Measurements from ENCODE around the gene BSN.

The BSN gene

DNA sequence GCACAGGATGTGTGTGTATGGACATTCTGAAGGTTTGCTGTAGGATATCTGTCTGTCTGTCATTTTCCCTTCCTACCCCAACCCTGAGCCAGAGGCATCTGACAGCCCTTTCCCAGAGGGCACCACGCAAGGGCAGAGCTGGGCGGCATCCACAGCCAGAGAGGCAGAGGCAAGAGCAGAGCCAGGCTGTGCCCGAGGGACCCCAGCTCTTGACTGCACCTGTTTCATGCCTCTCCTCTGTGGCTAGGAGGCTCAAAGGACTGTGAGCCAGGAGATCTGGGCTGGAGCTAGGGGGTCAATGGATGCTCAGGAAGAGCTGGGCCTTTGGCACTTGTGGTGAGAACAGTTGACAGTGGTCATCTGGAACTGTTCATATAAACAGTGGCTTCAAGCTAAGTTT is 115.1 kb downstream of the BSN start:
- Histone ChIP-seq H3K4me3 (ENCODE audit: control insufficient read depth in 1 of 7, extremely low read depth in 1 of 7, insufficient read depth in 4 of 7, low read depth in 2 of 7, low read length in 6 of 7) (no peak overlapping the region), H3K9me3 (ENCODE audit: control extremely low read depth in 1 of 5, control insufficient read depth in 4 of 5, insufficient read depth in 2 of 5, low read depth in 1 of 5, low read length in 4 of 5) (no peaks in the 10 kb centered on the region), H3K36me3 (ENCODE audit: control insufficient read depth in 4 of 4, insufficient read depth in 4 of 4, low read length in 3 of 4) (no peaks in the 10 kb centered on the region), H3K4me1 (ENCODE audit: control extremely low read depth in 1 of 4, control insufficient read depth in 4 of 4, insufficient read depth in 4 of 4, low read length in 3 of 4) (peaks cover 0 to 15% (median 13%) of the 10 kb centered on the region in 4 experiments), H3K27ac (ENCODE audit: insufficient read depth in 1 of 2, low read depth in 1 of 2, low read length in 2 of 2, poor library complexity in 1 of 2, severe bottlenecking in 2 of 2) (no peak overlapping the region), H3K27me3 (replicated peaks in 2 of 5; ENCODE audit: control insufficient read depth in 4 of 5, insufficient read depth in 5 of 5, low read length in 4 of 5) (no peaks in the 10 kb centered on the region)
- WGBS (ENCODE audit: insufficient coverage) = 90% methylated on average over 3 of the region's 3 CpGs
- CTCF ChIA-PET = interaction anchor here (0.7 to 2.0 kb wide), 7 partner anchors 9 to 130 kb away, joined by 3 to 20 read pairs (median 3); no protein-coding TSS in a partner anchor
- DNase-seq = no peak
- POLR2A ChIA-PET = interaction anchor here (0.6 kb wide), 1 partner anchor 165 kb away, joined by 3 read pairs; no protein-coding TSS in a partner anchor

DNA sequence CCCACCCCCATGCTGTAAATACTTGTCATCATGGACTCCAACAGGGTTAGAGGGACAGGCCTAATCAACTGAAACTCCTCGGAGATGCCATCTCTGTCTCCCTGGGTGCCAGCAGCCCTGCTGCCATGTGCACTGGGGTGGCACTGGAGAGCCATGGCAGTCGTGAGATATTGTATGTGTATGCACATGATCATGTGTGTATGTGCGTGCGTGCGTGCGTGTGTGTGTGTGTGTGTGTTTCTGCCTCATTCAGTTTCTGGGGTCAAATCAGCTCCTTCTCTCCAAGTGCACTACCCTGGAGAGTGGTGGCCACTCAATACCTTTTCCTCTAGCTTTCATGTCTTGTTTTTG is 116.6 kb downstream of the BSN start:
- ChIA-PET CTCF (interaction anchor here (0.7 to 3.3 kb wide), 20 partner anchors 9 to 255 kb away, joined by 3 to 80 read pairs (median 4); partner anchors contain the start of genes MST1 and RNF123), POLR2A (interaction anchor here (1.2 kb wide), 1 partner anchor 131 kb away, joined by 5 read pairs; no protein-coding TSS in a partner anchor)
- no peak overlapping the region for H3K27ac ChIP-seq (ENCODE audit: insufficient read depth in 1 of 2, low read depth in 1 of 2, low read length in 2 of 2, poor library complexity in 1 of 2, severe bottlenecking in 2 of 2)
- 75% methylated on average over 1 of the region's 6 CpGs for WGBS (ENCODE audit: insufficient coverage)
- no peak for DNase-seq
- peaks cover 0 to 7% (median 2%) of the 10 kb centered on the region in 4 experiments for H3K36me3 ChIP-seq (ENCODE audit: control insufficient read depth in 4 of 4, insufficient read depth in 4 of 4, low read length in 3 of 4)
- peaks cover 0 to 26% (median 23%) of the 10 kb centered on the region in 4 experiments for H3K4me1 ChIP-seq (ENCODE audit: control extremely low read depth in 1 of 4, control insufficient read depth in 4 of 4, insufficient read depth in 4 of 4, low read length in 3 of 4)
- no peak overlapping the region for H3K4me3 ChIP-seq (ENCODE audit: control insufficient read depth in 1 of 7, extremely low read depth in 1 of 7, insufficient read depth in 4 of 7, low read depth in 2 of 7, low read length in 6 of 7)
- no peaks in the 10 kb centered on the region for H3K9me3 ChIP-seq (ENCODE audit: control extremely low read depth in 1 of 5, control insufficient read depth in 4 of 5, insufficient read depth in 2 of 5, low read depth in 1 of 5, low read length in 4 of 5)
- no peaks in the 10 kb centered on the region for H3K27me3 ChIP-seq (replicated peaks in 2 of 5; ENCODE audit: control insufficient read depth in 4 of 5, insufficient read depth in 5 of 5, low read length in 4 of 5)

DNA sequence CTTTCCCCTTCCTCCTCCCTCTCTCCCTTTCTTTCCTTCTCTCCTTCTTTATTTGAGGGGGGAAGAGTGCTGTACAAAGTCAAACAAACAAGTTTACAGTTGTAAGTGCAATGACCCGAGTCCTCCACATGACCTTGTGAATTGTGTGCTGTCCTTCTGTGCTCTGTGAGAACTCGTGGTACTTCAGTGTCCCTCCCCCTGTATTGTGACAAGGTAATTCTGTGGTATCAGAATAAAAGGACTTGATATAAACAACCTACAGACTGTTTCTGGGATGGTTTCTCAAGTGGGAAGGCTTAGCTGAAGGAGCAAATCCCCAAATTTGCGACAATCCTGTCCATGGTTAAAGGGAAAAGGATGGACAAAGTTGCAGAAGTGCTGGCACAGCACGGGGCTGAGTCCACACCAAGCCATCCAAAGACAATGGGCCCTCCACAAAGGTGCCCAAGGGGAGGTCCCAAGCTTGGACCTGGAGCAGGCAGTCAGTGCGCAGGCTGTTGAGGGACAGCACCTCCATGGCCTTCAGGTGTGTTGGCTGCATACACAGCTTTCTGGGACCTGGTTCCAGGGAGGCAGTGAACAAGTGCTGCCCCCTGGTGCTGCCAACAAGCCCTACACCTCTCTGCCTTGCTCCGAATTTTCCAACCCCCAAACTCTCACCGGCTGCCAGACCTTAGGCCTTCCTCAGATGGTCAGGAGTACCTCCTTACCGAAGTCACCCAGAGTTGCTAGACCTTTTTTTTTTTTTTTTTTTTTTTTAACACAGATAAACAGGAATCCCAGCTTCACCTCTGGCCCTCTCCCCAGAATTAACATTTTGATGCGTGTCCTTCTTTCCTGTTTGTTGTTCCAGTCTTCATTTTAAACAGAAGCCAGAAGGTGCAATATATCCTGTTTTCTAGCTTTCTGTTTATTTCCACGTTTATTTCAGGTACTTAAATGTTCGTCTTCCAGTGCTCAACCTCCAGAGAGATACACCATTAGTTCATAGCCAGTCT is 117.3 kb downstream of the BSN start:
- Histone ChIP-seq H3K27me3 (replicated peaks in 2 of 5; ENCODE audit: control insufficient read depth in 4 of 5, insufficient read depth in 5 of 5, low read length in 4 of 5) (no peaks in the 10 kb centered on the region), H3K4me1 (ENCODE audit: control extremely low read depth in 1 of 4, control insufficient read depth in 4 of 4, insufficient read depth in 4 of 4, low read length in 3 of 4) (peaks cover 0 to 25% (median 23%) of the 10 kb centered on the region in 4 experiments), H3K36me3 (ENCODE audit: control insufficient read depth in 4 of 4, insufficient read depth in 4 of 4, low read length in 3 of 4) (peaks cover 0 to 14% (median 8%) of the 10 kb centered on the region in 4 experiments), H3K4me3 (ENCODE audit: control insufficient read depth in 1 of 7, extremely low read depth in 1 of 7, insufficient read depth in 4 of 7, low read depth in 2 of 7, low read length in 6 of 7) (no peak overlapping the region), H3K27ac (ENCODE audit: insufficient read depth in 1 of 2, low read depth in 1 of 2, low read length in 2 of 2, poor library complexity in 1 of 2, severe bottlenecking in 2 of 2) (no peak overlapping the region), H3K9me3 (ENCODE audit: control extremely low read depth in 1 of 5, control insufficient read depth in 4 of 5, insufficient read depth in 2 of 5, low read depth in 1 of 5, low read length in 4 of 5) (no peaks in the 10 kb centered on the region)
- POLR2A ChIA-PET = interaction anchor here (1.2 kb wide), 1 partner anchor 132 kb away, joined by 5 read pairs; no protein-coding TSS in a partner anchor
- DNase-seq = peak; percentile 69 to 82 (median 76)
- CTCF ChIA-PET = interaction anchor here (0.6 to 3.3 kb wide), 23 partner anchors 9 to 311 kb away, joined by 3 to 80 read pairs (median 4); partner anchors contain the start of genes MST1 and RNF123
- WGBS (ENCODE audit: insufficient coverage) = 53% methylated on average over 9 of the region's 11 CpGs

DNA sequence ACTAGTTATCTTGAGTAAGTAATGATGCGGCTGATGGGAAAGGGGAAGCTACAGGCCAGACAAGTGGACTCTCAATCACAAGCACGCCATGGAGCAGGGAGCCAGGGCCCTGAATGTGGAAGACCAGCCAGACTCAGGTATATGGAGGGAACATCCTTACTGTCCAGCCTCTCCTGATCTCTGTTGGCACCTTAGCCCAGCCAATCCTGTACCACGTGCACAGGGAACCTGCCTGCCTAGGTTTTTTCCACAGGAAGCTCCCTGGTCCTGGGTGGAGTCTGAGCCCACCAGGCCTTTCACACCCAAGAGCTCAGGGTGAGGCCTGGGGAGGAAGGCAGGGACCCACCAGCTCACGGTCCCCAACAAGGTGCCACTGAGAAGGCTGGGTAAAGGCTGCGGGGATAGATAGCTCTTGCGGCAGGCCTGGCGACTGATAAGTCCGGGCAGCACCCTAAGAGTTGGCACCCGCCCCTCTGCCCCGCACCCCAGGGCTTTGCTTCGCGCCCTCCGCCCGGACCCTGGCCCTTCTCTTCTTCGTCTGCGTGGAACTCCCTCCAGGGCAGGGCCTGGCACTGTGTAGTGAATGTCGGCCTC is 118.9 kb downstream of the BSN start:
- H3K36me3 ChIP-seq (ENCODE audit: control insufficient read depth in 4 of 4, insufficient read depth in 4 of 4, low read length in 3 of 4) = peaks cover 0 to 30% (median 22%) of the 10 kb centered on the region in 4 experiments
- ChIA-PET POLR2A (interaction anchor here (0.6 to 1.1 kb wide), 2 partner anchors 85 to 133 kb away, joined by 3 read pairs; no protein-coding TSS in a partner anchor), CTCF (interaction anchor here (0.5 to 3.3 kb wide), 5 partner anchors 18 to 166 kb away, joined by 3 to 80 read pairs (median 4); no protein-coding TSS in a partner anchor)
- DNase-seq = peak; percentile 20 to 66 (median 62)
- peaks cover 0 to 25% (median 23%) of the 10 kb centered on the region in 4 experiments for H3K4me1 ChIP-seq (ENCODE audit: control extremely low read depth in 1 of 4, control insufficient read depth in 4 of 4, insufficient read depth in 4 of 4, low read length in 3 of 4)
- peak overlapping the region; percentile 82 to 92 for H3K27ac ChIP-seq (ENCODE audit: insufficient read depth in 1 of 2, low read depth in 1 of 2, low read length in 2 of 2, poor library complexity in 1 of 2, severe bottlenecking in 2 of 2)
- H3K4me3 ChIP-seq (ENCODE audit: control insufficient read depth in 1 of 7, extremely low read depth in 1 of 7, insufficient read depth in 4 of 7, low read depth in 2 of 7, low read length in 6 of 7) = peak overlapping the region; percentile 42 to 89 (median 81)
- WGBS (ENCODE audit: insufficient coverage) = 52% methylated on average over 11 of the region's 17 CpGs
- H3K27me3 ChIP-seq (replicated peaks in 2 of 5; ENCODE audit: control insufficient read depth in 4 of 5, insufficient read depth in 5 of 5, low read length in 4 of 5) = no peaks in the 10 kb centered on the region
- no peaks in the 10 kb centered on the region for H3K9me3 ChIP-seq (ENCODE audit: control extremely low read depth in 1 of 5, control insufficient read depth in 4 of 5, insufficient read depth in 2 of 5, low read depth in 1 of 5, low read length in 4 of 5)

DNA sequence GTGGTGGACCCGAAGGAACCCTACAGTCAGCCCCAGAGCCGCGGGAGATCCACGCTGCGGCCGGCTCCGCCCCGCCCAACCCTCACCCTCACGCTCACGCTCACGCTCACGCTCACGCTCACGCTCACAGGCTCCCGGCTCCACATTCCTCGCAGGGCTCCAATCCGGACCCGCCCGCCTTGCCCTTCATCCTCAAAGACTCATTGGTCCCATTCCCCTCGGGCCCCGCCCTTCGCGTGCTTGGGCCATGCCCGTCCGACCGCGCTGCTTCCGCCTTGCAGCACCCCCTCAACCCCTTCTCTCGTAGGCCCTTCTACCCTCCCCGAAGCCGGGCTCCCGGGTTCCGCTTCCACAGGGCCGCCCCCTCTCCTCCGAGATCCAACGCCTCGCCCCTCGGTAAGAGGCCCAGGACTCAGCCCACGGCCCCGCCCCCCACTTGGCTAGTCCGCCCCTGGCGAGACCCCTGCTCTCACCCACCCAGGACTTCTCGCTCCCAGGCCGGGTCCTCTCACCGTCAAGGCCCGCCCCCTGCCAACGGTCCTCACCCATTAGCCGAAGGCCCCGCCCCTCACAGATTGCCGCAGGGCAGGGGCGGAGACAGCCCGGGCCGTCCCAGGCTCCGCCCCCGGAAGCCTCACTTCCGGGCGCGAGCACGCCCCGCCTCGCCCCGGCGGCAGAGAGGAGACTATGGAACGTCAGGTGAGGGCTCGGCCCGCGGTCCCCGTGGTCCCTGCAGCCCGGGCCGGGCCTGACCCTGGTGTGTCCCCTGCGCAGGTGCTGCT is 119.6 kb downstream of the BSN start, which contains the start of gene APEH:
APEH (plus strand) TSS at position 637 of the 782 bp plus-strand sequence; CDS start at position 688, 51 bp downstream.
- H3K9me3 ChIP-seq (ENCODE audit: control extremely low read depth in 1 of 5, control insufficient read depth in 4 of 5, insufficient read depth in 2 of 5, low read depth in 1 of 5, low read length in 4 of 5) = no peaks in the 10 kb centered on the region
- peaks cover 0 to 25% (median 23%) of the 10 kb centered on the region in 4 experiments for H3K4me1 ChIP-seq (ENCODE audit: control extremely low read depth in 1 of 4, control insufficient read depth in 4 of 4, insufficient read depth in 4 of 4, low read length in 3 of 4)
- DNase-seq = peak; percentile 98 to 99 (median 98)
- H3K36me3 ChIP-seq (ENCODE audit: control insufficient read depth in 4 of 4, insufficient read depth in 4 of 4, low read length in 3 of 4) = peaks cover 0 to 37% (median 28%) of the 10 kb centered on the region in 4 experiments
- ChIA-PET POLR2A (interaction anchor here (0.6 to 1.1 kb wide), 2 partner anchors 84 to 134 kb away, joined by 3 read pairs; no protein-coding TSS in a partner anchor), CTCF (interaction anchor here (0.9 to 3.3 kb wide), 3 partner anchors 22 to 136 kb away, joined by 3 to 80 read pairs (median 5); no protein-coding TSS in a partner anchor)
- H3K27me3 ChIP-seq (replicated peaks in 2 of 5; ENCODE audit: control insufficient read depth in 4 of 5, insufficient read depth in 5 of 5, low read length in 4 of 5) = no peaks in the 10 kb centered on the region
- peak within 1 kb of the TSS; percentile 82 to 92 for H3K27ac ChIP-seq (ENCODE audit: insufficient read depth in 1 of 2, low read depth in 1 of 2, low read length in 2 of 2, poor library complexity in 1 of 2, severe bottlenecking in 2 of 2)
- under 1% methylated on average over 50 of the region's 71 CpGs for WGBS (ENCODE audit: insufficient coverage)
- peak within 1 kb of the TSS; percentile 42 to 89 (median 81) for H3K4me3 ChIP-seq (ENCODE audit: control insufficient read depth in 1 of 7, extremely low read depth in 1 of 7, insufficient read depth in 4 of 7, low read depth in 2 of 7, low read length in 6 of 7)

DNA sequence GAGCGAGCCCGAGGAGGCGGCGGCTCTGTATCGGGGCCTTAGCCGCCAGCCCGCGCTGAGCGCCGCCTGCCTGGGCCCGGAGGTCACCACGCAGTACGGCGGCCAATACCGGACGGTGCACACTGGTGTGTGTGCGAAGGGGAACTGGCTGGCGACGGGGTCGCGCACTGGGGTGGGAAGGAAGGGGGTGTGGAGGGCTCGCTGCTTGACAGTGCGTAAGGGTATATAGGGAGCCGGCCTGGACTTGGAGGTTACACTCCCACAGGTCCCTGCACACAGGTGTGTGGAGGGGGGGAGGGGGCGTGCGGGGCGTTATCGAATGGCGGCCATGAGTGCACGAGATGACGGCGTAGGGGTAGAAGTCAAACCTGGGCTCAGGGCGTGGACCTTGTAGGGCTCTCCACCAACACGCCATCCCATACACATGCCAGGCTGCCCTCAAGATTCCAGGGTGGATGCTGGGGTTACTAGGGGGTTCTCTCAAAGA is 120.3 kb downstream of the BSN start:
- peaks cover 3 to 44% (median 34%) of the 10 kb centered on the region in 4 experiments for H3K36me3 ChIP-seq (ENCODE audit: control insufficient read depth in 4 of 4, insufficient read depth in 4 of 4, low read length in 3 of 4)
- peaks cover 0 to 25% (median 23%) of the 10 kb centered on the region in 4 experiments for H3K4me1 ChIP-seq (ENCODE audit: control extremely low read depth in 1 of 4, control insufficient read depth in 4 of 4, insufficient read depth in 4 of 4, low read length in 3 of 4)
- 7% methylated on average over 20 of the region's 34 CpGs for WGBS (ENCODE audit: insufficient coverage)
- ChIA-PET CTCF (interaction anchor here (1.4 kb wide), 1 partner anchor 135 kb away, joined by 5 read pairs; no protein-coding TSS in a partner anchor), POLR2A (no interaction called here)
- no peaks in the 10 kb centered on the region for H3K27me3 ChIP-seq (replicated peaks in 2 of 5; ENCODE audit: control insufficient read depth in 4 of 5, insufficient read depth in 5 of 5, low read length in 4 of 5)
- H3K9me3 ChIP-seq (ENCODE audit: control extremely low read depth in 1 of 5, control insufficient read depth in 4 of 5, insufficient read depth in 2 of 5, low read depth in 1 of 5, low read length in 4 of 5) = no peaks in the 10 kb centered on the region
- peak overlapping the region; percentile 82 to 92 for H3K27ac ChIP-seq (ENCODE audit: insufficient read depth in 1 of 2, low read depth in 1 of 2, low read length in 2 of 2, poor library complexity in 1 of 2, severe bottlenecking in 2 of 2)
- DNase-seq = peak in 1 of 3 donors; percentile 75
- peak overlapping the region; percentile 42 to 89 (median 81) for H3K4me3 ChIP-seq (ENCODE audit: control insufficient read depth in 1 of 7, extremely low read depth in 1 of 7, insufficient read depth in 4 of 7, low read depth in 2 of 7, low read length in 6 of 7)

Measured in common myeloid progenitor, CD34-positive (primary cell).